Panc1 (cell line): ENCODE measurements around the gene FAM228B. TPM values are rescaled to one million over a fixed set of nuclear protein-coding genes. Genes with fewer than 3 reads are reported as not detected.

Source experiments
- ATAC-seq: fragments of 200-7000 bp; cut with Tn5 transposase; 2 replicates; pipeline ENCODE4 v1.9.1; 2020; ENCODE audit warnings: mild to moderate bottlenecking, moderate library complexity
- BruUV-seq: library from RNA; stranded (reverse); fragments of 400-500 nt; replicated peaks from 2 replicates; lab custom pipeline; 2021; lab: Mats Ljungman, UMichigan
- CTCF ChIA-PET: fragments of 300-600 bp; sonication (Branson Sonifier 250); formaldehyde crosslinking; loops from one replicate; lab custom pipeline; 2022; ENCODE audit warnings: antibody characterized with exemption; lab: Charles Lee
- POLR2A ChIA-PET: fragments of 300-600 bp; sonication (Branson Sonifier 250); formaldehyde crosslinking; loops from one replicate; lab custom pipeline; 2022; ENCODE audit warnings: antibody characterized with exemption; lab: Charles Lee
- DNase-seq: peaks from one replicate; pipeline ENCODE4 v3.0.0-alpha.2; 2010; ENCODE audit warnings: low read depth, low spot score
- H3K27ac ChIP-seq: 2 replicates; pipeline ENCODE4 v1.5.1; 2011; ENCODE audit warnings: mild to moderate bottlenecking, low read length, inconsistent platforms
- H3K27me3 ChIP-seq: fragments of 200-500 bp; sonication (Bioruptor generic); 2 replicates; pipeline ENCODE4 v1.6.0; 2014; ENCODE audit warnings: low read length, inconsistent platforms; ENCODE audit not compliant: control insufficient read depth, insufficient read depth
- H3K36me3 ChIP-seq: fragments of 200-500 bp; sonication (Bioruptor generic); 2 replicates; pipeline ENCODE4 v1.5.1; 2014; ENCODE audit warnings: inconsistent platforms, mild to moderate bottlenecking, low read length, moderate library complexity; ENCODE audit not compliant: control insufficient read depth, insufficient read depth
- H3K4me1 ChIP-seq: 2 replicates; pipeline ENCODE4 v1.5.1; 2011; ENCODE audit warnings: inconsistent platforms, mild to moderate bottlenecking, low read length, moderate library complexity; ENCODE audit not compliant: control insufficient read depth, insufficient read depth
- H3K4me3 ChIP-seq, 2 experiments: 2 replicates each; pipeline ENCODE4 v1.5.1; 2011 to 2012; ENCODE audit warnings: low read depth in 2 of 2, low read length in 2 of 2, mild to moderate bottlenecking in 2 of 2, inconsistent platforms in 1 of 2, moderate library complexity in 1 of 2
- H3K9me3 ChIP-seq: fragments of 200-500 bp; sonication (Bioruptor generic); 2 replicates; pipeline ENCODE4 v1.5.1; 2014; ENCODE audit warnings: low read depth, mild to moderate bottlenecking, inconsistent platforms, low read length, moderate library complexity; ENCODE audit not compliant: control insufficient read depth, insufficient read depth
- CTCF ChIP-seq: fragments of 450-650 bp; IDR thresholded peaks from 2 replicates; pipeline ENCODE4 v1.5.1; 2017; ENCODE audit warnings: mild to moderate bottlenecking
- POLR2AphosphoS5 ChIP-seq: IDR thresholded peaks from 2 replicates; pipeline ENCODE4 v1.6.1; 2012; ENCODE audit warnings: mild to moderate bottlenecking, low read depth, low read length, moderate library complexity
- REST ChIP-seq, 2 experiments: IDR thresholded peaks; 2 replicates each; pipeline ENCODE4 v1.6.1; 2011 to 2012; ENCODE audit warnings: low read depth in 2 of 2, control low read depth in 1 of 2, low read length in 1 of 2, mild to moderate bottlenecking in 1 of 2, moderate library complexity in 1 of 2; ENCODE audit not compliant: insufficient read depth in 1 of 2
- SIN3A ChIP-seq: IDR thresholded peaks from 2 replicates; pipeline ENCODE4 v1.6.1; 2012; ENCODE audit warnings: low read depth, mild to moderate bottlenecking, low read length, moderate library complexity, borderline replicate concordance; ENCODE audit not compliant: insufficient read depth
- TCF7L2 ChIP-seq: IDR thresholded peaks from 2 replicates; pipeline ENCODE4 v1.6.1; 2011; ENCODE audit warnings: mild to moderate bottlenecking, low read depth, low read length, inconsistent platforms
- in situ Hi-C: cut with HindIII; loops from 2 replicates; pipeline ENCODE4 v1.10.0; 2016; ENCODE audit warnings: low sequenced_read_pairs, low pct_unique_long_range_greater_than_20kb
- intact Hi-C: fragments of 100-400 bp; cut with micrococcal nuclease; formaldehyde crosslinking; loops from one replicate; pipeline ENCODE4 v1.10.0; 2022; ENCODE audit not compliant: unreplicated experiment
- total RNA-seq: library from RNA; stranded (reverse); gene quantifications from one replicate; pipeline ENCODE4 v1.2.1, GENCODE V29; 2021; ENCODE audit not compliant: unreplicated experiment

FAM228B gene
- total RNA-seq, 1 experiment from 2014 or later = 23.0 TPM

DNA sequence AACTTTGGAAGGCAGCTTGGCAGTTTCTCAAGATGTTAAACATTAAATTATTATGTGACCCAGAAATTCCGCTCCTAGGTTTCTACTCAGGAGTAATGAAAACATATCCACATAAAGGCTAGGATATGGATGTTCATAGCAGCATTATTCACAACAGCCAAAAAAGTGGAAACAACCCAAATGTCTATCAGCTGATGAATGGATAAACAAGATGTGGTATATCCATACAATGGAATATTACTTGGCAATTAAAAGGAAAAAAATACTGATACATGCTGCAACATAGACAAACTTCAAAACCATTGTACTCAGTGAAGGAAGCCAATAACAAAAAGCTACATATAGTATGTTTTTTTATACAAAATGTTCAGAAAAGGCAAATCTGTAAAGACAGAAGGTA lies 39.2 kb downstream of the FAM228B start:
- intact Hi-C loops (loop anchor here (10.0 kb wide), 1 partner anchor 78 kb away; the partner anchor contains the start of gene TP53I3), in situ Hi-C loops (no loop called here)
- ChIA-PET CTCF (no interaction called here), POLR2A (interaction anchor here (0.7 kb wide), 1 partner anchor 265 kb away, joined by 3 read pairs; no protein-coding TSS in a partner anchor)
- no TSS peak for BruUV-seq
- DNase-seq (no peak), ATAC-seq (no peak)
- Histone ChIP-seq H3K36me3 (no peaks in the 10 kb centered on the region), H3K4me1 (no peaks in the 10 kb centered on the region), H3K9me3 (peaks cover 4% of the 10 kb centered on the region; the same call in 1 of the 2 replicates), H3K4me3 (no peak overlapping the region), H3K27me3 (no peaks in the 10 kb centered on the region), H3K27ac (no peak overlapping the region)
- TF ChIP-seq CTCF (no peak), REST (IDR thresholded peaks at IDR 0.05; ENCODE audit: insufficient read depth in 1 of 2, low read depth in 2 of 2, low read length in 1 of 2) (no peak), POLR2AphosphoS5 (no peak), TCF7L2 (no peak), SIN3A (no peak)

DNA sequence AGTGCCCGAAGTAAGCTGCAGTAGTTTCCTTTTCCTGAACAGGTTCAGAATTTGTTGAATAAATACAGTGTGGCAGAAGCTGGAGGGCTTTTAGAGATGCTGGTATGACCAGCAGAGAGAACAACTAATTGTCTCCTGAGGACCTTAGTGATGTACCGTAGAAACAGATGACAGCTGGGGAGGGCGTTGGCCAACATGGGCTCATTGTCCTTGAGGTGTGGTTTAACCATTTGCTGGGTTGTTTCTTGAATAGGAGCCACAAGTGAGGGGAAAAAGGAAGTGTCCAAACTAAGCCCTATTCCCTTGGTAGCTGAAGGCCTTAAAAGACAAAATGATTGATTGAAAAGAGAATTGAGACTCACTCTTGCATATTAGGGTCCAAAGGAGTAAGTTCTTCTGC lies 39.9 kb downstream of the FAM228B start:
- no peaks in the 10 kb centered on the region for H3K27me3 ChIP-seq
- DNase-seq (no peak), ATAC-seq (no peak)
- H3K36me3 ChIP-seq = no peaks in the 10 kb centered on the region
- no peaks in the 10 kb centered on the region for H3K4me1 ChIP-seq
- no peak overlapping the region for H3K27ac ChIP-seq
- peaks cover 4% of the 10 kb centered on the region; the same call in 1 of the 2 replicates for H3K9me3 ChIP-seq
- intact Hi-C loops = loop anchor here (10.0 kb wide), 1 partner anchor 78 kb away; the partner anchor contains the start of gene TP53I3
- in situ Hi-C loops = no loop called here
- POLR2A ChIA-PET = no interaction called here
- CTCF ChIA-PET = no interaction called here
- H3K4me3 ChIP-seq = no peak overlapping the region
- TF ChIP-seq REST (IDR thresholded peaks at IDR 0.05; ENCODE audit: insufficient read depth in 1 of 2, low read depth in 2 of 2, low read length in 1 of 2) = no peak
- TF ChIP-seq POLR2AphosphoS5 = no peak
- TF ChIP-seq TCF7L2 = no peak
- no peak for TF ChIP-seq SIN3A
- no peak for TF ChIP-seq CTCF
- no TSS peak for BruUV-seq
